Caco-2 (cell line): ENCODE measurements around the gene PLCB4. TPM values are rescaled to one million over a fixed set of nuclear protein-coding genes. Genes with fewer than 3 reads are reported as not detected.

Source experiments
- BruUV-seq: library from RNA; stranded (reverse); fragments of 400-500 nt; replicated peaks from 2 replicates; lab custom pipeline; 2021; lab: Mats Ljungman, UMichigan
- CTCF ChIA-PET: fragments of 300-600 bp; sonication (Branson Sonifier 250); formaldehyde crosslinking; loops from one replicate; lab custom pipeline; 2022; ENCODE audit warnings: antibody characterized with exemption; lab: Charles Lee
- POLR2A ChIA-PET: fragments of 300-600 bp; sonication (Branson Sonifier 250); formaldehyde crosslinking; loops from one replicate; lab custom pipeline; 2022; ENCODE audit warnings: antibody characterized with exemption; lab: Charles Lee
- DNase-seq, 2 experiments: peaks; one replicate each; pipeline versions ENCODE4 v3.0.0 to v3.0.0-alpha.2; 2020 to 2022
- H3K27me3 ChIP-seq: replicated peaks from 2 replicates; pipeline ENCODE4 v1.6.0; 2011; ENCODE audit warnings: low read length; ENCODE audit not compliant: control insufficient read depth, insufficient read depth
- H3K36me3 ChIP-seq: 2 replicates; pipeline ENCODE4 v1.5.1; 2011; ENCODE audit warnings: low read length; ENCODE audit not compliant: control insufficient read depth, insufficient read depth
- H3K4me1 ChIP-seq: fragments of 250-450 bp; sonication (Bioruptor Pico); 2 replicates; pipeline ENCODE4 v1.5.1; 2020; ENCODE audit warnings: mild to moderate bottlenecking
- H3K4me3 ChIP-seq: 2 replicates; pipeline ENCODE4 v1.5.1; 2011; ENCODE audit warnings: low read depth, mild to moderate bottlenecking, control low read depth, low read length
- H3K9me3 ChIP-seq: fragments of 250-450 bp; sonication (Bioruptor Pico); 2 replicates; pipeline ENCODE4 v1.5.1; 2020; ENCODE audit warnings: mild to moderate bottlenecking, moderate library complexity
- H3K27ac Mint-ChIP-seq: one replicate; pipeline ENCODE4 v1.8.0; 2022; ENCODE audit warnings: mixed read lengths; ENCODE audit not compliant: unreplicated experiment
- H3K27me3 Mint-ChIP-seq: one replicate; pipeline ENCODE4 v1.8.0; 2022; ENCODE audit warnings: mixed read lengths; ENCODE audit not compliant: insufficient read depth, unreplicated experiment
- H3K36me3 Mint-ChIP-seq: one replicate; pipeline ENCODE4 v1.8.0; 2022; ENCODE audit warnings: mild to moderate bottlenecking, mixed read lengths; ENCODE audit not compliant: insufficient read depth, unreplicated experiment
- H3K4me1 Mint-ChIP-seq: one replicate; pipeline ENCODE4 v1.8.0; 2022; ENCODE audit warnings: low read depth, mixed read lengths; ENCODE audit not compliant: unreplicated experiment
- H3K4me3 Mint-ChIP-seq: one replicate; pipeline ENCODE4 v1.8.0; 2022; ENCODE audit warnings: mild to moderate bottlenecking, moderate library complexity, mixed read lengths; ENCODE audit not compliant: unreplicated experiment
- H3K9me3 Mint-ChIP-seq: one replicate; pipeline ENCODE4 v1.8.0; 2022; ENCODE audit warnings: mixed read lengths; ENCODE audit not compliant: unreplicated experiment
- CTCF ChIP-seq, 2 experiments: fragments of 200-600 bp in 1 of 2; IDR thresholded peaks; 1 replicate in 1 of 2; 2 replicates in 1 of 2; pipeline versions ENCODE4 v1.5.1 to v1.8.0; 2011 to 2022; ENCODE audit warnings: antibody characterized with exemption in 1 of 2, control low read depth in 1 of 2, inconsistent platforms in 1 of 2, low read depth in 1 of 2, low read length in 1 of 2, mild to moderate bottlenecking in 1 of 2, moderate library complexity in 1 of 2; ENCODE audit not compliant: insufficient read depth in 1 of 2, severe bottlenecking in 1 of 2, unreplicated experiment in 1 of 2
- intact Hi-C: fragments of 100-400 bp; cut with micrococcal nuclease; formaldehyde crosslinking; loops from one replicate; pipeline ENCODE4 v1.10.0; 2022; ENCODE audit not compliant: unreplicated experiment
- total RNA-seq: library from RNA; stranded (reverse); gene quantifications from 2 replicates; pipeline ENCODE4 v1.2.3, GENCODE V29; 2022

The PLCB4 gene
- total RNA-seq, 1 experiment from 2014 or later: 3.0 TPM

- POLR2A ChIA-PET: no interaction called here
- CTCF ChIA-PET: interaction anchor here (0.7 kb wide), 1 partner anchor 354 kb away, joined by 3 read pairs; no protein-coding TSS in a partner anchor
Measured at GRCh38 chr20:9142809-9143208, 73.9 kb downstream of the PLCB4 start.

GRCh38 chr20:9143926-9144325 is 75.0 kb downstream of the PLCB4 start:
- ChIA-PET CTCF (no interaction called here), POLR2A (no interaction called here)
- no TSS peak for BruUV-seq
- H3K9me3 Mint-ChIP-seq: peaks cover 8% of the 10 kb centered on the region
- no peak for TF ChIP-seq CTCF (IDR thresholded peaks at IDR 0.05; ENCODE audit: insufficient read depth in 1 of 2, low read depth in 1 of 2, low read length in 1 of 2, severe bottlenecking in 1 of 2, unreplicated experiment in 1 of 2)
- intact Hi-C loops: no loop called here
- DNase-seq: no peak
- no peak overlapping the region for H3K27ac Mint-ChIP-seq
- H3K36me3 ChIP-seq: no peaks in the 10 kb centered on the region
- H3K4me1 ChIP-seq: no peaks in the 10 kb centered on the region
- H3K4me3 ChIP-seq: no peak overlapping the region
- H3K4me1 Mint-ChIP-seq: no peaks in the 10 kb centered on the region
- H3K36me3 Mint-ChIP-seq: no peaks in the 10 kb centered on the region
- peaks cover 3% of the 10 kb centered on the region for H3K27me3 Mint-ChIP-seq
- H3K4me3 Mint-ChIP-seq: no peak overlapping the region
- no peaks in the 10 kb centered on the region for H3K9me3 ChIP-seq
- no peaks in the 10 kb centered on the region for H3K27me3 ChIP-seq

More at GRCh38 chr20:9142809-9143208, 73.9 kb downstream of the PLCB4 start:
- TF ChIP-seq CTCF (IDR thresholded peaks at IDR 0.05; ENCODE audit: insufficient read depth in 1 of 2, low read depth in 1 of 2, low read length in 1 of 2, severe bottlenecking in 1 of 2, unreplicated experiment in 1 of 2): no peak
- peaks cover 8% of the 10 kb centered on the region for H3K9me3 Mint-ChIP-seq
- no peak for DNase-seq
- no peaks in the 10 kb centered on the region for H3K4me1 Mint-ChIP-seq
- Histone ChIP-seq H3K4me3 (no peak overlapping the region), H3K27me3 (no peaks in the 10 kb centered on the region), H3K36me3 (no peaks in the 10 kb centered on the region), H3K9me3 (peaks cover 5% of the 10 kb centered on the region; the same call in 1 of the 2 replicates), H3K4me1 (no peaks in the 10 kb centered on the region)
- no peak overlapping the region for H3K4me3 Mint-ChIP-seq
- no peak overlapping the region for H3K27ac Mint-ChIP-seq
- intact Hi-C loops: no loop called here
- BruUV-seq: no TSS peak
- H3K36me3 Mint-ChIP-seq: no peaks in the 10 kb centered on the region
- H3K27me3 Mint-ChIP-seq: peaks cover 3% of the 10 kb centered on the region

GRCh38 chr20:9144643-9145042 is 75.8 kb downstream of the PLCB4 start:
- H3K4me1 Mint-ChIP-seq: no peaks in the 10 kb centered on the region
- no peaks in the 10 kb centered on the region for H3K9me3 ChIP-seq
- no peak overlapping the region for H3K4me3 Mint-ChIP-seq
- H3K4me1 ChIP-seq: no peaks in the 10 kb centered on the region
- H3K9me3 Mint-ChIP-seq: peaks cover 8% of the 10 kb centered on the region
- no TSS peak for BruUV-seq
- H3K27me3 Mint-ChIP-seq: peaks cover 3% of the 10 kb centered on the region
- no peaks in the 10 kb centered on the region for H3K36me3 ChIP-seq
- no peak overlapping the region for H3K4me3 ChIP-seq
- TF ChIP-seq CTCF (IDR thresholded peaks at IDR 0.05; ENCODE audit: insufficient read depth in 1 of 2, low read depth in 1 of 2, low read length in 1 of 2, severe bottlenecking in 1 of 2, unreplicated experiment in 1 of 2): no peak
- ChIA-PET CTCF (no interaction called here), POLR2A (no interaction called here)
- H3K27me3 ChIP-seq: no peaks in the 10 kb centered on the region
- no peak overlapping the region for H3K27ac Mint-ChIP-seq
- no peaks in the 10 kb centered on the region for H3K36me3 Mint-ChIP-seq
- intact Hi-C loops: no loop called here
- DNase-seq: no peak
